Activated CD4-positive, alpha-beta T cell treated with anti-CD3 and anti-CD28 coated beads, Interleukin-2, amount 50 U/mL, for 1 hour (primary cell): ENCODE measurements around the gene SLC2A6.

Source experiments
- DNase-seq: peaks from one replicate; pipeline ENCODE4 v3.0.0-alpha.2; 2020

The SLC2A6 gene

DNA sequence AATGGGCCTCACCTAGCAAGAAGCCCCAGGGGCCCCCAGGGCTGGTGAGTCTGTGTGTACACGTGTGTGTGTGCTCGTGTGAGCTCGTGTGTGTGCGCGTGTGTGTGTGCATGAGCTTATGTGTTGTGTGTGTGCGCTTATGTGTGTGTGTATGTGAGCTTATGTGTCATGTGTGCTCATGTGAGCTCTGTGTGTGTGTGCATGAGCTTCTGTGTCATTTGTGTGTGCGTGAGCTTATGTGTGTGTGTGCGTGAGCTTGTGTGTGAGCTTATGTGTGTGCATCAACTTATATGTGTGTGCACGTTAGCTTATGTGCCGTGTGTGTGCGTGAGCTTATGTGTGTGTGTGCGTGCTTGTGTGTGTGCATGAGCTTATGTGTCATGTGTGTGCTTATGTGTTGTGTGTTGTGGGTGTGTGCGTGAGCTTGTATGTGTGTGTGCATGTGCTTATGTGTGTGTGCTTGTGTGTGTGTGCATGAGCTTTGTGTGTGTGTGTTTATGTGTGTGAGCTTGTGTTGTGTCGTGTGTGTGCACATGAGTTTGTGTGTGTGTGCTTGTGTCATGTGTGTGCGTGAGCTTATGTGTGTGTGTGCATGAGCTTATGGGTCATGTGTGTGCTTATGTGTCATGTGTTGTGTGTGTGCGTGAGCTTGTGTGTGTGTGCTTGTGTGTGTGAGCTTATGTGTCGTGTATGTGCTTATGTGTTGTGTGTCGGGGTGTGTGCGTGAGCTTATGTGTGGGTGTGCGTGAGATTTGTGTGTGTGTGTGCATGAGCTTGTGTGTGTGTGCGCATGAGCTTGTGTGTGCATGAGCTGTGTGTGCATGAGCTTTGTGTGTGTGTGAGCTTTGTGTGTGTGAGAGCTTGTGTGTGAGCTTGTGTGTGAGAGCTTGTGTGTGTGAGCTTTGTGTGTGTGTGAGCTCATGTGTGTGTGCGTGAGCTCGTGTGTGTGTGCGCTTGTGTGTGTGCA is 16.7 kb upstream of the SLC2A6 start:
- DNase-seq, result no peak

DNA sequence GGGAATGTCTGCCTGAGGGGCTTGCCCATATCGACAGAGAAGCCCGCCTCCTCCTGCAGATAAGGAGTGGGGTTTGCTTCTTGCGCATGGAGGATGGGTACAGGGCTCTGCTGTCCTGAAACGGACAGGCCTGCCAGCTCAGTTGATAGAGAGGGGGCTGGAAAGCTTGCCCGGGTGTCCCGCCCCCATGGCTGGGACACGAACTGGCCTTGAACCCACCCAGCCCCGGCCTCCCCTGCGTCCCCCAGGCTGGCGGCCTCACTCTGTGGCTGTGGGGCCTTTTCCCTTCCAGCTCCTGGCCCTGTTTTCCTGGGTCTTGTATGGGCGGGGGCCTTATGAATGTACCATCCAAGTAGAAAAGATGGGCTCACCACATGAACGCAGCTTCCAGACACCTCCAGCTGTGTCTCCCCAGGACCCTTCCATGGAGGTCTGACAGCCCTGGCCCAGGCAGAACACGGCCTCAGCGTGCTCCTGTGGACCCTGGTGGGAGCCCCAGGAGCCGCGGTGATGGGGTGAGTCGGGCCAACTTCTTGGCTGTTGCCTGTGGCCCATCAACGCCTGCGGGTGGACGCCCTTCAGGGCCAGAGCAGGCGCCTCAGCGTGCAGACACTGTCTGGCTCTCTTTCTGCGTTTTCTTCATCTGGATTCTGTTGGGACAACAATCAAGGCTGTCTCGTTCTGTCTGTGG is 15.9 kb upstream of the SLC2A6 start:
- DNase-seq, result no peak

DNA sequence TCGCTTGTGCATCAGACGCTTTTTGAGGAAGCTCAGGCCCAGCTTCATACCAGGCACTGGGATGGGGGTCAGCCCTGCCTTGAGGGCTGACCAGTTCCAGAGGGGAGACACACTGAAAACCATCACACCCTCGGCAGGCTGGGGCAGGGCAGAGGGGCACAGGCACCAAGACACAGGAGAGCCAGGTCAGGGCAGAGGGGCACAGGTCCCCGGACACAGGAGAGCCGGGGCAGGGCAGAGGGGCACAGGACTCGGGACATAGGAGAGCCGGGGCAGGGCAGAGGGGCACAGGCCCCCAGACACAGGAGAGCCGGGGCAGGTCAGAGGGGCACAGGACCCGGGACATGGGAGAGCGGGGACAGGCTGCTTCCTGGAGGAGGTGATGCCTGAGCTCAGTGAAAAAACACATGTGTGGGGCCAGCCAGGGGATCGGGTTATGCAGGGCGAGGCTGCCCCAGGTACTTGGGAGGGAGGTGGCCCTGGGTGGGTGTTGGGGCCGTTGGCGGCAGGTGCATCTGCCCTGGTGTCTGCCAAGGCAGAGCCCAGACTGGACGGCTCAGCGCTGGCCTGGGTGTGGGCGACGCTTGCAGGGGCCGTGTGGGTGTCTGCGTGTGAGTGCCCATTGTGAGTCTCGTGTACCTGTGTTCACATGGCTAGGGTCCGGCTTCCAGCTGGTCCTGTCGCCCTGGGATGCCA is 15.1 kb upstream of the SLC2A6 start:
- DNase-seq, result no peak

DNA sequence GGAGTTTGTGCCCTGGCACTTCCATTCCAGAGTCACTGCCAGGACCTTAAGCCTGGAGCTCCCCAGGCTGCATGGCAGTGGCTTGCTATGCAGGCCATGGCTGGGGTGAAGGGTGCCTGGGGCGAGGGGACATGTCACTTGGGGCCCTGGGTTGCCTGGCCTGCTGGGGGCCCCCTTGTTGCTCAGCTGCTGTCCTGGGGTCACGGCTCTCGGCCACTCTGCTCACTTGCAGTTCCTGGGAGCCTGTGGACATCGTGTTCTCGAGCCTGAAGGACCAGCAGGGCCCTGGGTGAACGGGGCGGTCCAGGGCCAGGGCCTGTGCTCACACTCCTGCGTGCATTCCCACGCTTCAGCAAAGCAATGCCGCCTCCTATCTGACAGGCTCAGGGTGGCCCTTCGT is 14.5 kb upstream of the SLC2A6 start:
- no peak for DNase-seq

GRCh38 chr9:133492061-133493021 is 13.4 kb upstream of the SLC2A6 start:
- DNase-seq, result no peak

DNA sequence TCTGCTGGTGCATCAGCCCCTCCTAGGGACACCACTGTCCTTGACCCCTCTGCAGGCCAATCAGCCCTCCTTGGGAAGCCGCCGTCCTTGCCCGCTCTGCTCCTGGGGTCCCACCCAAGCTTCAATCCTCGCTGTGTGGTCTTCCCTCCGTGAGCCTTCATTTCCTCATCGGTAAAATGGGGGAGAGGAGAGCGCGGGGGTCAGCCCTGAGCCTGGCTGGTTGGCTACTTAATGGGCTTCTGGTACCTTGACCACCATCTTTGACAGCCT is 12.7 kb upstream of the SLC2A6 start:
- DNase-seq, result no peak

- no peak for DNase-seq
Observed at GRCh38 chr9:133490865-133491655, 12.2 kb upstream of the SLC2A6 start.

- DNase-seq, result no peak
Observed at GRCh38 chr9:133490201-133490681, 11.3 kb upstream of the SLC2A6 start.

- DNase-seq, result no peak
Observed at GRCh38 chr9:133489253-133490190, 10.6 kb upstream of the SLC2A6 start.

GRCh38 chr9:133488686-133489252 is 9.9 kb upstream of the SLC2A6 start:
- no peak for DNase-seq

GRCh38 chr9:133487331-133487725 is 8.4 kb upstream of the SLC2A6 start:
- DNase-seq, result no peak

GRCh38 chr9:133485531-133486260 is 6.8 kb upstream of the SLC2A6 start:
- DNase-seq, result no peak

- no peak for DNase-seq
Observed at GRCh38 chr9:133484671-133485437, 6.0 kb upstream of the SLC2A6 start.

DNA sequence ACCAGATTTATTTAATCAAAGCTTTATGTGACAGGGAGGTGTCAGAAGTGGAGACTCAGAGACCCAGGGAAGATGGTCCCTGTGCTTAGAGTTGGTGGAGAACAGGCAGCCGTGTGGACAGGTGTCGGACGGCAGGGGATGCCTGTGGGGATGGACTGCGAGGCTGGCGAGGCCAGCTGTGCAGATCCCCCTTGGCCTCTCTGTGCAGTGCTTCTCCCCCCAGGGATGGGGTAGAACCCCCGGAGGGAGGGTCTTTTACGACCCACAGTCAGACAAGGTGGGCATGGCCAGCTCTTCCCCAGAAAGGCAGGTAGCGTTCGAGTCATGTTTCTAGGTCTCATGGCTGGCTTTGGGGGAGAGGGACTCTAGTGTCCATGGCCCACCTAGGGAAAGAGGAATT is 4.7 kb upstream of the SLC2A6 start:
- DNase-seq, result no peak

- no peak for DNase-seq
Observed at GRCh38 chr9:133477992-133478850, 678 bp downstream of the SLC2A6 start.

- DNase-seq, result no peak
Observed at GRCh38 chr9:133477461-133477860, 1.4 kb downstream of the SLC2A6 start.

- DNase-seq, result no peak
Observed at GRCh38 chr9:133476941-133477340, 2.0 kb downstream of the SLC2A6 start.
